Neural progenitor cell (in vitro differentiated cells): Measurements from ENCODE around the gene PCLO. TPM values are rescaled to one million over a fixed set of nuclear protein-coding genes. Genes with fewer than 3 reads are reported as not detected.

ENCODE experiments used
- DNase-seq: peaks from one replicate; pipeline ENCODE4 v3.0.0-alpha.2; 2016; ENCODE audit warnings: low spot score
- H2AFZ ChIP-seq: fragments of 200-600 bp; sonication (generic); replicated peaks from 2 replicates; pipeline ENCODE4 v1.6.1; 2016; ENCODE audit warnings: antibody characterized with exemption
- H3F3A ChIP-seq: fragments of 200-600 bp; sonication (generic); 2 replicates; pipeline ENCODE4 v1.6.1; 2016; ENCODE audit warnings: antibody characterized with exemption, low read depth
- H3K27ac ChIP-seq: fragments of 200-600 bp; sonication (generic); 2 replicates; pipeline ENCODE4 v1.5.1; 2016; ENCODE audit warnings: mild to moderate bottlenecking
- H3K27me3 ChIP-seq: fragments of 200-600 bp; sonication (generic); 2 replicates; pipeline ENCODE4 v1.6.1; 2016; ENCODE audit warnings: mild to moderate bottlenecking, moderate library complexity
- H3K36me3 ChIP-seq: fragments of 200-600 bp; sonication (generic); 2 replicates; pipeline ENCODE4 v1.5.1; 2016
- H3K4me1 ChIP-seq: fragments of 200-600 bp; sonication (generic); 2 replicates; pipeline ENCODE4 v1.6.1; 2016; ENCODE audit warnings: mixed run types
- H3K4me2 ChIP-seq: fragments of 200-600 bp; sonication (generic); 2 replicates; pipeline ENCODE4 v1.6.1; 2016
- H3K4me3 ChIP-seq: fragments of 200-600 bp; sonication (generic); 2 replicates; pipeline ENCODE4 v1.5.1; 2016
- H3K79me2 ChIP-seq: fragments of 200-600 bp; sonication (generic); 2 replicates; pipeline ENCODE4 v1.6.1; 2016; ENCODE audit warnings: low read depth
- H3K9ac ChIP-seq: fragments of 200-600 bp; sonication (generic); 2 replicates; pipeline ENCODE4 v1.6.1; 2016
- H3K9me3 ChIP-seq: fragments of 200-600 bp; sonication (generic); 2 replicates; pipeline ENCODE4 v1.5.1; 2016; ENCODE audit warnings: low read depth
- H4K20me1 ChIP-seq: fragments of 200-600 bp; sonication (generic); 2 replicates; pipeline ENCODE4 v1.6.1; 2016; ENCODE audit warnings: low read depth
- H3K27ac Mint-ChIP-seq: 3 replicates; pipeline ENCODE4 v1.8.0; 2021; ENCODE audit warnings: mixed read lengths
- H3K27me3 Mint-ChIP-seq: 2 replicates; pipeline ENCODE4 v1.8.0; 2022; ENCODE audit warnings: low read depth, mild to moderate bottlenecking, inconsistent platforms, moderate library complexity, mixed read lengths; ENCODE audit not compliant: insufficient read depth
- H3K36me3 Mint-ChIP-seq: 3 replicates; pipeline ENCODE4 v1.8.0; 2021; ENCODE audit warnings: mixed read lengths
- H3K4me1 Mint-ChIP-seq: 3 replicates; pipeline ENCODE4 v1.8.0; 2021; ENCODE audit warnings: mixed read lengths
- H3K4me3 Mint-ChIP-seq: 3 replicates; pipeline ENCODE4 v1.8.0; 2021; ENCODE audit warnings: mild to moderate bottlenecking, moderate library complexity, mixed read lengths
- H3K9me3 Mint-ChIP-seq: 3 replicates; pipeline ENCODE4 v1.8.0; 2020; ENCODE audit warnings: mixed read lengths
- EZH2 ChIP-seq: fragments of 200-600 bp; sonication (generic); IDR thresholded peaks from 2 replicates; pipeline ENCODE4 v1.6.1; 2017; ENCODE audit warnings: antibody characterized with exemption, mild to moderate bottlenecking, moderate library complexity
- EZH2phosphoT487 ChIP-seq: fragments of 200-600 bp; sonication (generic); IDR thresholded peaks from 2 replicates; pipeline ENCODE4 v1.6.1; 2017; ENCODE audit warnings: antibody characterized with exemption
- total RNA-seq: library from RNA; depleted of rRNA; stranded (reverse); fragments of >200 nt; gene quantifications from 2 replicates; pipeline ENCODE4 v1.2.3, GENCODE V29; 2015; ENCODE audit warnings: low replicate concordance
- TF ChIP-seq, protein P1 (sequence below): fragments of 200-600 bp; sonication (generic); IDR thresholded peaks from 2 replicates; pipeline ENCODE4 v1.5.1; 2017; ENCODE audit warnings: antibody characterized with exemption, mild to moderate bottlenecking

The PCLO gene
- total RNA-seq, 1 donor from 2014 or later = 2.0 TPM

DNA sequence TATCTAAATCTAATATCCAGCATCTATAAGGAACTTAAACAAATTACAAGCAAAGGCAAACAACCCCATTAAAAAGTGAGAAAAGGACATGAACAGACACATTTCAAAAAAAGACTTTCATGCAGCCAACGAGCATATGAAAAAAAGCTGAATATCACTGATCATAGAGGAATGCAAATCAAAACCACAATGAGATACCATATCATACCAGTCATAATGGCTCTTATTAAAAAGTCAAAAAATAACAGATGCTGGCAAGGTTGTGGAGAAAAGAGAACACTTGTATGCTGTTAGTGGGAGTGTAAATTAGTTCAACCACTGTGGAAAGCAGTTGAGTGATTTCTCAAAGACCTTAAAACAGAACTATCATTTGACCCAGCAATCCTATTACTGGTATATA, 384.7 kb downstream of the PCLO start:
- Histone ChIP-seq H3K36me3 (no peaks in the 10 kb centered on the region), H3K9me3 (no peaks in the 10 kb centered on the region), H3K27me3 (no peaks in the 10 kb centered on the region), H2AFZ (no peak overlapping the region), H4K20me1 (no peaks in the 10 kb centered on the region), H3F3A (no peaks in the 10 kb centered on the region), H3K4me3 (no peak overlapping the region), H3K9ac (no peak overlapping the region), H3K4me2 (no peak overlapping the region), H3K79me2 (no peaks in the 10 kb centered on the region), H3K4me1 (no peaks in the 10 kb centered on the region), H3K27ac (no peak overlapping the region)
- TF ChIP-seq, protein P1, sequence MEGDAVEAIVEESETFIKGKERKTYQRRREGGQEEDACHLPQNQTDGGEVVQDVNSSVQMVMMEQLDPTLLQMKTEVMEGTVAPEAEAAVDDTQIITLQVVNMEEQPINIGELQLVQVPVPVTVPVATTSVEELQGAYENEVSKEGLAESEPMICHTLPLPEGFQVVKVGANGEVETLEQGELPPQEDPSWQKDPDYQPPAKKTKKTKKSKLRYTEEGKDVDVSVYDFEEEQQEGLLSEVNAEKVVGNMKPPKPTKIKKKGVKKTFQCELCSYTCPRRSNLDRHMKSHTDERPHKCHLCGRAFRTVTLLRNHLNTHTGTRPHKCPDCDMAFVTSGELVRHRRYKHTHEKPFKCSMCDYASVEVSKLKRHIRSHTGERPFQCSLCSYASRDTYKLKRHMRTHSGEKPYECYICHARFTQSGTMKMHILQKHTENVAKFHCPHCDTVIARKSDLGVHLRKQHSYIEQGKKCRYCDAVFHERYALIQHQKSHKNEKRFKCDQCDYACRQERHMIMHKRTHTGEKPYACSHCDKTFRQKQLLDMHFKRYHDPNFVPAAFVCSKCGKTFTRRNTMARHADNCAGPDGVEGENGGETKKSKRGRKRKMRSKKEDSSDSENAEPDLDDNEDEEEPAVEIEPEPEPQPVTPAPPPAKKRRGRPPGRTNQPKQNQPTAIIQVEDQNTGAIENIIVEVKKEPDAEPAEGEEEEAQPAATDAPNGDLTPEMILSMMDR = no peak
- no peak for TF ChIP-seq EZH2
- H3K27ac Mint-ChIP-seq = no peak overlapping the region
- no peak overlapping the region for H3K4me3 Mint-ChIP-seq
- no peaks in the 10 kb centered on the region for H3K36me3 Mint-ChIP-seq
- H3K4me1 Mint-ChIP-seq = no peaks in the 10 kb centered on the region
- H3K9me3 Mint-ChIP-seq = no peaks in the 10 kb centered on the region
- no peaks in the 10 kb centered on the region for H3K27me3 Mint-ChIP-seq
- no peak for DNase-seq

DNA sequence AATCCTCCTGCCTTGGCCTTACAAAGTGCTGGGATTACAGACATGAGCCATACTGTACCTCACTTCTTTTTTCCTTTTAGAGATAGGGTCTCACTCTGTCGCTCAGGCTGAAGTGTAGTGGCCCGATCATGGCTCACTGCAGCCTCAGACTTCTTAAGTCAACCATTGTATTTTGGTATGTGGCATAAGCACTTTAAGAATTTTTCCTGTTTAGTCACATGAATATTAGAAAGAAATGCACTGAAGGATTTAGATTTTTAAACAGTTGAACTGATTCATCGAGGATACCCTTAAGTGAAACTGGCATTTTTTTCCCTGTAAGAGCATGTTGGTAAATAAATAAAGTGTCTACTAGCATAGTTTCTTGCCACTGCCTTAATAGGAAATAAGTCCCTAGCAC, 399.8 kb downstream of the PCLO start:
- Histone ChIP-seq H3K4me1 (peaks cover 17% of the 10 kb centered on the region), H3F3A (no peaks in the 10 kb centered on the region), H3K27ac (no peak overlapping the region), H4K20me1 (no peaks in the 10 kb centered on the region), H3K4me3 (no peak overlapping the region), H3K79me2 (no peaks in the 10 kb centered on the region), H3K9ac (no peak overlapping the region), H3K27me3 (no peaks in the 10 kb centered on the region), H3K9me3 (no peaks in the 10 kb centered on the region), H3K4me2 (no peak overlapping the region), H3K36me3 (no peaks in the 10 kb centered on the region), H2AFZ (no peak overlapping the region)
- H3K9me3 Mint-ChIP-seq = no peaks in the 10 kb centered on the region
- H3K27ac Mint-ChIP-seq = no peak overlapping the region
- TF ChIP-seq EZH2 = no peak
- no peak for TF ChIP-seq EZH2phosphoT487
- no peak for DNase-seq
- H3K4me1 Mint-ChIP-seq = no peaks in the 10 kb centered on the region
- no peak overlapping the region for H3K4me3 Mint-ChIP-seq
- no peaks in the 10 kb centered on the region for H3K27me3 Mint-ChIP-seq
- no peaks in the 10 kb centered on the region for H3K36me3 Mint-ChIP-seq

DNA sequence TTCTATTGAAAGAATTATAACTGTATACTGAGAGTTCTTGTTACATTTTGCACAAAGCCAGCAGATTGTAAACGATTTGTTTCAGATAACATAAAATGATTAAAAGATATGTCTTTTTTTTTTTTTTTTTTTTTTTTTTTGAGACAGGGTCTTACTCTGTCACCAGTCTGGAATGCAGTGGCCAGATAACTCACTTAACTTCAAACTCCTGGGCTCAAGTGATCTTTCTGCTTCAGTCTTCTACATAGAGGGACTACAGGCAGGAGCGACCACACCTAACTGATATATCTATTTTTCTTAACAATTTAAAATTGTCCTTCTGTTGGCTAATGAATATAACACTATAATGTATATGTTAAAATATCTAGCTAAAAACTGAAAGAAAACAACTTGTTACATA, 401.9 kb downstream of the PCLO start:
- Histone ChIP-seq H3K27ac (no peak overlapping the region), H3F3A (no peaks in the 10 kb centered on the region), H3K27me3 (no peaks in the 10 kb centered on the region), H3K4me2 (no peak overlapping the region), H4K20me1 (no peaks in the 10 kb centered on the region), H3K4me1 (peaks cover 17% of the 10 kb centered on the region), H3K9me3 (no peaks in the 10 kb centered on the region), H3K4me3 (no peak overlapping the region), H2AFZ (no peak overlapping the region), H3K36me3 (no peaks in the 10 kb centered on the region), H3K79me2 (no peaks in the 10 kb centered on the region), H3K9ac (no peak overlapping the region)
- no peak overlapping the region for H3K4me3 Mint-ChIP-seq
- H3K27me3 Mint-ChIP-seq = no peaks in the 10 kb centered on the region
- no peak for DNase-seq
- no peaks in the 10 kb centered on the region for H3K4me1 Mint-ChIP-seq
- no peaks in the 10 kb centered on the region for H3K9me3 Mint-ChIP-seq
- TF ChIP-seq EZH2phosphoT487 = no peak
- TF ChIP-seq EZH2 = no peak
- TF ChIP-seq, protein P1 = no peak
- H3K36me3 Mint-ChIP-seq = no peaks in the 10 kb centered on the region
- H3K27ac Mint-ChIP-seq = no peak overlapping the region

DNA sequence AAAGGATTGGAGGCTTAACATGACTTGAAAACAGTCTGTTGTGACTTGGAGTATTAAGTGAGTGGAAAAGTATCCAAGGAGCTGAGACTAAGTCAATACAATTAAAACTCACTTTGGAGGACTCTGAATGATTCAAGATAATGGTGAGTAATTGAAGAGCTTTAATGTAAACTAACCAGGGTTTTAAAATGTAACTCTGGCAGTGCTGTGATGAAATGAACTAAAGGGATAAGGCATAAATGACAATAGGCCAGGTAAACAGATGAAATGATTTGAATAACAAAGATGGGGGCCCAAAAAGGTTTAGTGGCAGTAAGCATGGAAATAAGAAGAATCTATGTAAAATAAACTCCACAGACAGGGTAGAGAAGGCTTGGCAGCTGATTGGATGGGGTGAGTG, 402.6 kb downstream of the PCLO start:
- Histone ChIP-seq H3K36me3 (no peaks in the 10 kb centered on the region), H3K27me3 (no peaks in the 10 kb centered on the region), H3K4me1 (peaks cover 17% of the 10 kb centered on the region), H3K79me2 (no peaks in the 10 kb centered on the region), H3F3A (no peaks in the 10 kb centered on the region), H3K27ac (no peak overlapping the region), H3K9me3 (no peaks in the 10 kb centered on the region), H2AFZ (no peak overlapping the region), H4K20me1 (no peaks in the 10 kb centered on the region), H3K4me3 (no peak overlapping the region), H3K9ac (no peak overlapping the region), H3K4me2 (no peak overlapping the region)
- Mint-ChIP-seq H3K4me1 (no peaks in the 10 kb centered on the region), H3K27ac (no peak overlapping the region), H3K9me3 (no peaks in the 10 kb centered on the region), H3K27me3 (no peaks in the 10 kb centered on the region), H3K36me3 (no peaks in the 10 kb centered on the region), H3K4me3 (no peak overlapping the region)
- no peak for DNase-seq
- TF ChIP-seq EZH2 (no peak), EZH2phosphoT487 (no peak)
- TF ChIP-seq, protein P1 = no peak
